HEK293 (cell line): ENCODE data around the gene MATN4.

Experiments
- CTCF ChIA-PET: fragments of 350-600 bp; formaldehyde crosslinking; extraction: SDS; loops from one replicate; lab custom pipeline; 2021; ENCODE audit warnings: antibody characterized with exemption; lab: Yijun Ruan, JAX
- POLR2A ChIA-PET: fragments of 300-600 bp; formaldehyde crosslinking; extraction: SDS; loops from one replicate; lab custom pipeline; 2020; ENCODE audit warnings: antibody characterized with exemption, inconsistent platforms; lab: Yijun Ruan, JAX
- H3K27ac ChIP-seq: fragments of 200-500 bp; sonication (Bioruptor generic); 2 replicates; pipeline ENCODE4 v1.5.1; 2014; ENCODE audit warnings: low read depth, low read length, control low read depth, inconsistent platforms; ENCODE audit errors: extremely low read depth
- H3K36me3 ChIP-seq, 2 experiments: fragments of 200-500 bp in 1 of 2; sonication (Bioruptor generic) in 1 of 2; 1 replicate in 1 of 2; 2 replicates in 1 of 2; pipeline ENCODE4 v1.5.1; 2014 to 2017; ENCODE audit warnings: inconsistent platforms in 2 of 2, low read length in 2 of 2; ENCODE audit not compliant: control insufficient read depth in 2 of 2, insufficient read depth in 1 of 2
- H3K4me1 ChIP-seq: fragments of 200-500 bp; sonication (Bioruptor generic); 2 replicates; pipeline ENCODE4 v1.5.1; 2014; ENCODE audit warnings: mild to moderate bottlenecking, low read length, inconsistent platforms; ENCODE audit not compliant: control insufficient read depth, insufficient read depth
- H3K4me3 ChIP-seq: 2 replicates; pipeline ENCODE4 v1.5.1; 2011; ENCODE audit warnings: low read depth, mild to moderate bottlenecking, control low read depth, low read length, moderate library complexity
- H3K9me3 ChIP-seq: fragments of 200-500 bp; sonication (Bioruptor generic); 2 replicates; pipeline ENCODE4 v1.5.1; 2014; ENCODE audit warnings: low read depth, low read length, inconsistent platforms; ENCODE audit not compliant: control insufficient read depth, insufficient read depth
- BCL11B ChIP-seq: fragments of 450-650 bp; formaldehyde crosslinking; IDR thresholded peaks from 2 replicates; pipeline ENCODE4 v1.5.1; 2016; ENCODE audit warnings: low read depth, missing biosample characterization, missing genetic modification characterization
- HOXD13 ChIP-seq: sonication (generic); formaldehyde crosslinking; IDR thresholded peaks from 2 replicates; pipeline ENCODE4 v1.8.0; 2022; ENCODE audit warnings: missing genetic modification reagents, borderline replicate concordance
- MEIS1 ChIP-seq: sonication (generic); formaldehyde crosslinking; IDR thresholded peaks from 2 replicates; pipeline ENCODE4 v1.8.1; 2022; ENCODE audit warnings: missing genetic modification reagents, mild to moderate bottlenecking, borderline replicate concordance
- PRDM2 ChIP-seq: fragments of 450-650 bp; formaldehyde crosslinking; IDR thresholded peaks from 2 replicates; pipeline ENCODE4 v1.5.1; 2016; ENCODE audit warnings: missing biosample characterization, missing genetic modification characterization, borderline replicate concordance
- PRDM6 ChIP-seq: fragments of 450-650 bp; formaldehyde crosslinking; IDR thresholded peaks from 2 replicates; pipeline ENCODE4 v1.5.1; 2017; ENCODE audit warnings: missing biosample characterization, missing genetic modification characterization
- RBAK ChIP-seq: fragments of 450-650 bp; formaldehyde crosslinking; IDR thresholded peaks from 2 replicates; pipeline ENCODE4 v1.5.1; 2016; ENCODE audit warnings: missing biosample characterization, missing genetic modification characterization
- SCRT2 ChIP-seq: fragments of 450-650 bp; formaldehyde crosslinking; IDR thresholded peaks from 2 replicates; pipeline ENCODE4 v1.5.1; 2016; ENCODE audit warnings: missing biosample characterization, missing genetic modification characterization
- ZBTB1 ChIP-seq: fragments of 450-650 bp; formaldehyde crosslinking; IDR thresholded peaks from 2 replicates; pipeline ENCODE4 v1.5.1; 2016; ENCODE audit warnings: missing biosample characterization, missing genetic modification characterization
- ZBTB10 ChIP-seq: fragments of 450-650 bp; formaldehyde crosslinking; IDR thresholded peaks from 2 replicates; pipeline ENCODE4 v1.5.1; 2016; ENCODE audit warnings: missing biosample characterization, missing genetic modification characterization
- ZNF214 ChIP-seq: fragments of 450-650 bp; formaldehyde crosslinking; IDR thresholded peaks from 2 replicates; pipeline ENCODE4 v1.5.1; 2017; ENCODE audit warnings: missing biosample characterization, mild to moderate bottlenecking, missing genetic modification characterization, borderline replicate concordance
- ZNF23 ChIP-seq: fragments of 450-650 bp; formaldehyde crosslinking; IDR thresholded peaks from 2 replicates; pipeline ENCODE4 v1.5.1; 2016; ENCODE audit warnings: missing biosample characterization, missing genetic modification characterization, borderline replicate concordance
- ZNF266 ChIP-seq: fragments of 450-650 bp; formaldehyde crosslinking; IDR thresholded peaks from 2 replicates; pipeline ENCODE4 v1.5.1; 2016; ENCODE audit warnings: missing biosample characterization, missing genetic modification characterization, low read depth
- ZNF624 ChIP-seq: fragments of 450-650 bp; formaldehyde crosslinking; IDR thresholded peaks from 2 replicates; pipeline ENCODE4 v1.5.1; 2017; ENCODE audit warnings: missing biosample characterization, missing genetic modification characterization
- ZNF670 ChIP-seq: fragments of 450-650 bp; formaldehyde crosslinking; IDR thresholded peaks from 2 replicates; pipeline ENCODE4 v1.5.1; 2016; ENCODE audit warnings: missing biosample characterization, missing genetic modification characterization, low read depth
- ZNF677 ChIP-seq: fragments of 450-650 bp; IDR thresholded peaks from 2 replicates; pipeline ENCODE4 v1.5.0; 2018; ENCODE audit warnings: missing biosample characterization, mild to moderate bottlenecking, missing genetic modification characterization, moderate library complexity
- ZNF747 ChIP-seq: fragments of 450-650 bp; formaldehyde crosslinking; IDR thresholded peaks from 2 replicates; pipeline ENCODE4 v1.5.1; 2016; ENCODE audit warnings: missing biosample characterization, missing genetic modification characterization
- ZNF792 ChIP-seq: fragments of 450-650 bp; formaldehyde crosslinking; IDR thresholded peaks from 2 replicates; pipeline ENCODE4 v1.5.1; 2016; ENCODE audit warnings: missing biosample characterization, missing genetic modification characterization
- ZNF843 ChIP-seq: fragments of 450-650 bp; formaldehyde crosslinking; IDR thresholded peaks from 2 replicates; pipeline ENCODE4 v1.5.1; 2016; ENCODE audit warnings: missing biosample characterization, missing genetic modification characterization
- TF ChIP-seq, protein P1 (sequence below): fragments of 450-650 bp; formaldehyde crosslinking; IDR thresholded peaks from 2 replicates; pipeline ENCODE4 v1.5.1; 2016; ENCODE audit warnings: missing biosample characterization, missing genetic modification characterization, borderline replicate concordance

The MATN4 gene

DNA sequence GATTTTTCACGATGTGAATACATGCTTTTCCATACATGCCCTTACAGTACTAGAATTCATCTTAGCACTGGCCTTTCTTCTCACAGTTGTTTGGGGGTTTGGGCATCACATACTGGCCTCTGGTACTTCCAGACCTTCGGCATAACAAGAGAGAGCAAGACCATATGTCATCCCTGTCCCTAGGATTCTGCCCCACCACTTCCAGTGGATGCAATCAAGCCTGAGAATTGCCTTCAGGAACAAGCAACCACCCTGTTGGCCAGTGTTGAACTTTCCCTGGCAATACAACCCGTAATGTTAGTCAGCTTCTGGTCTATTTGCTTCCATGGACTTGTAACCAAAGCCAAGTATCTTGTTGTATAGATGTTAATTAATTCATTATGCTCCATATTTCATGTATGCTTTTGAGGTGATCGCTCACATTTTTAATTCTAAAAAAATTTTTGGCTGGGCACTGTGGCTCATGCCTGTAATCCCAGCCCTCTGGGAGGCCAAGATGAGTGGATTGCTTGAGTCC is 38.3 kb downstream of the MATN4 start:
- no peak overlapping the region for H3K4me3 ChIP-seq
- ChIA-PET CTCF (interaction anchor here (1.4 kb wide), 1 partner anchor 14 kb away, joined by 3 read pairs; no protein-coding TSS in a partner anchor), POLR2A (no interaction called here)
- H3K36me3 ChIP-seq: no peaks in the 10 kb centered on the region
- H3K9me3 ChIP-seq: no peaks in the 10 kb centered on the region
- no peaks in the 10 kb centered on the region for H3K4me1 ChIP-seq
- TF ChIP-seq, protein P1, sequence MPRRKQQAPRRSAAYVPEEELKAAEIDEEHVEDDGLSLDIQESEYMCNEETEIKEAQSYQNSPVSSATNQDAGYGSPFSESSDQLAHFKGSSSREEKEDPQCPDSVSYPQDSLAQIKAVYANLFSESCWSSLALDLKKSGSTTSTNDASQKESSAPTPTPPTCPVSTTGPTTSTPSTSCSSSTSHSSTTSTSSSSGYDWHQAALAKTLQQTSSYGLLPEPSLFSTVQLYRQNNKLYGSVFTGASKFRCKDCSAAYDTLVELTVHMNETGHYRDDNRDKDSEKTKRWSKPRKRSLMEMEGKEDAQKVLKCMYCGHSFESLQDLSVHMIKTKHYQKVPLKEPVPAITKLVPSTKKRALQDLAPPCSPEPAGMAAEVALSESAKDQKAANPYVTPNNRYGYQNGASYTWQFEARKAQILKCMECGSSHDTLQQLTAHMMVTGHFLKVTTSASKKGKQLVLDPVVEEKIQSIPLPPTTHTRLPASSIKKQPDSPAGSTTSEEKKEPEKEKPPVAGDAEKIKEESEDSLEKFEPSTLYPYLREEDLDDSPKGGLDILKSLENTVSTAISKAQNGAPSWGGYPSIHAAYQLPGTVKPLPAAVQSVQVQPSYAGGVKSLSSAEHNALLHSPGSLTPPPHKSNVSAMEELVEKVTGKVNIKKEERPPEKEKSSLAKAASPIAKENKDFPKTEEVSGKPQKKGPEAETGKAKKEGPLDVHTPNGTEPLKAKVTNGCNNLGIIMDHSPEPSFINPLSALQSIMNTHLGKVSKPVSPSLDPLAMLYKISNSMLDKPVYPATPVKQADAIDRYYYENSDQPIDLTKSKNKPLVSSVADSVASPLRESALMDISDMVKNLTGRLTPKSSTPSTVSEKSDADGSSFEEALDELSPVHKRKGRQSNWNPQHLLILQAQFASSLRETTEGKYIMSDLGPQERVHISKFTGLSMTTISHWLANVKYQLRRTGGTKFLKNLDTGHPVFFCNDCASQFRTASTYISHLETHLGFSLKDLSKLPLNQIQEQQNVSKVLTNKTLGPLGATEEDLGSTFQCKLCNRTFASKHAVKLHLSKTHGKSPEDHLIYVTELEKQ (tag by site-specific recombination): no peak
- no peak for TF ChIP-seq ZNF843
- no peak for TF ChIP-seq ZNF677 (tag by site-specific recombination)
- TF ChIP-seq MEIS1 (CRISPR knock-in tag): no peak
- no peak overlapping the region for H3K27ac ChIP-seq

GRCh38 chr20:45269056-45269455 is 39.0 kb downstream of the MATN4 start:
- Histone ChIP-seq H3K4me3 (no peak overlapping the region), H3K36me3 (no peaks in the 10 kb centered on the region), H3K9me3 (no peaks in the 10 kb centered on the region), H3K4me1 (no peaks in the 10 kb centered on the region), H3K27ac (no peak overlapping the region)
- POLR2A ChIA-PET: no interaction called here
- CTCF ChIA-PET: interaction anchor here (1.2 to 1.4 kb wide), 2 partner anchors 13 to 22 kb away, joined by 3 to 10 read pairs; no protein-coding TSS in a partner anchor
- TF ChIP-seq SCRT2: no peak
- no peak for TF ChIP-seq HOXD13 (CRISPR knock-in tag)
- TF ChIP-seq ZNF266 (tag by site-specific recombination): no peak
- no peak for TF ChIP-seq ZBTB10
- no peak for TF ChIP-seq RBAK
- TF ChIP-seq ZNF792 (tag by site-specific recombination): no peak
- TF ChIP-seq PRDM2: no peak
- no peak for TF ChIP-seq ZNF747 (tag by site-specific recombination)
- no peak for TF ChIP-seq PRDM6 (tag by site-specific recombination)
- no peak for TF ChIP-seq ZNF670
- TF ChIP-seq ZBTB1: no peak
- TF ChIP-seq ZNF624: no peak
- TF ChIP-seq ZNF23 (tag by site-specific recombination): no peak
- TF ChIP-seq BCL11B: no peak
- TF ChIP-seq ZNF214 (tag by site-specific recombination): no peak
